KMS-11 (cell line): Measurements from ENCODE around the gene CAMK2N2.

Source experiments
- H2AFZ ChIP-seq: fragments of 200-600 bp; sonication (generic); 2 replicates; pipeline ENCODE4 v1.6.1; 2016; ENCODE audit warnings: antibody characterized with exemption, mixed run types, low read depth
- H3K27ac ChIP-seq: fragments of 200-600 bp; sonication (generic); 2 replicates; pipeline ENCODE4 v1.6.1; 2016; ENCODE audit warnings: mild to moderate bottlenecking, mixed run types
- H3K27me3 ChIP-seq: fragments of 200-600 bp; sonication (generic); 2 replicates; pipeline ENCODE4 v1.6.1; 2017; ENCODE audit warnings: mild to moderate bottlenecking, low read depth, mixed run types, moderate library complexity; ENCODE audit not compliant: insufficient read depth
- H3K36me3 ChIP-seq: fragments of 200-600 bp; sonication (generic); 2 replicates; pipeline ENCODE4 v1.6.1; 2017; ENCODE audit warnings: mild to moderate bottlenecking, mixed run types; ENCODE audit not compliant: insufficient read depth
- H3K4me1 ChIP-seq: fragments of 200-600 bp; sonication (generic); 2 replicates; pipeline ENCODE4 v1.6.1; 2016; ENCODE audit warnings: mild to moderate bottlenecking, low read depth, mixed run types; ENCODE audit not compliant: poor library complexity, severe bottlenecking
- H3K4me2 ChIP-seq: fragments of 200-600 bp; sonication (generic); 2 replicates; pipeline ENCODE4 v1.7.0; 2016; ENCODE audit warnings: mild to moderate bottlenecking, mixed run types
- H3K4me3 ChIP-seq: fragments of 200-600 bp; sonication (generic); IDR thresholded peaks from 2 replicates; pipeline ENCODE4 v1.6.1; 2017; ENCODE audit warnings: low read depth, low read length, mixed read lengths; ENCODE audit not compliant: insufficient read depth
- H3K79me2 ChIP-seq: fragments of 200-600 bp; sonication (generic); 2 replicates; pipeline ENCODE4 v1.6.1; 2016; ENCODE audit warnings: low read depth, mixed run types; ENCODE audit not compliant: insufficient read depth
- H3K9ac ChIP-seq: fragments of 200-600 bp; sonication (generic); 2 replicates; pipeline ENCODE4 v1.6.1; 2016; ENCODE audit warnings: mild to moderate bottlenecking, mixed run types
- H4K20me1 ChIP-seq: fragments of 200-600 bp; sonication (generic); 2 replicates; pipeline ENCODE4 v1.6.1; 2016; ENCODE audit warnings: mild to moderate bottlenecking, mixed run types; ENCODE audit not compliant: insufficient read depth
- CTCF ChIP-seq: fragments of 200-600 bp; sonication (generic); conservative IDR thresholded peaks from 2 replicates; pipeline ENCODE4 v1.6.1; 2017; ENCODE audit warnings: low read depth, mild to moderate bottlenecking, antibody characterized with exemption, low read length, moderate library complexity, mixed read lengths

CAMK2N2 gene

GRCh38 chr3:184296616-184297015 lies 35.3 kb upstream of the CAMK2N2 start:
- Histone ChIP-seq H3K4me1 (peaks cover 12% of the 10 kb centered on the region), H3K36me3 (peaks cover 2% of the 10 kb centered on the region; the same call in 1 of the 2 replicates), H3K27me3 (no peaks in the 10 kb centered on the region), H3K9ac (no peak overlapping the region), H3K79me2 (peaks cover 23% of the 10 kb centered on the region), H2AFZ (no peak overlapping the region), H3K4me2 (no peak overlapping the region), H3K27ac (no peak overlapping the region), H4K20me1 (no peaks in the 10 kb centered on the region), H3K4me3 (no peak overlapping the region)
- no peak for TF ChIP-seq CTCF

GRCh38 chr3:184295771-184296170 lies 34.4 kb upstream of the CAMK2N2 start:
- no peak for TF ChIP-seq CTCF
- Histone ChIP-seq H4K20me1 (no peaks in the 10 kb centered on the region), H3K27ac (no peak overlapping the region), H3K79me2 (peaks cover 15% of the 10 kb centered on the region), H3K4me3 (no peak overlapping the region), H3K27me3 (no peaks in the 10 kb centered on the region), H3K4me2 (no peak overlapping the region), H3K36me3 (no peaks in the 10 kb centered on the region; the same call in 1 of the 2 replicates), H3K9ac (no peak overlapping the region), H2AFZ (no peak overlapping the region), H3K4me1 (peaks cover 10% of the 10 kb centered on the region)

- Histone ChIP-seq H3K36me3 (no peaks in the 10 kb centered on the region), H3K79me2 (no peaks in the 10 kb centered on the region), H3K27ac (no peak overlapping the region), H3K4me3 (no peak overlapping the region), H4K20me1 (no peaks in the 10 kb centered on the region), H3K9ac (no peak overlapping the region), H3K4me1 (no peaks in the 10 kb centered on the region), H3K4me2 (no peak overlapping the region), H3K27me3 (no peaks in the 10 kb centered on the region), H2AFZ (no peak overlapping the region)
- TF ChIP-seq CTCF = no peak
These were observed 30.5 kb upstream of the CAMK2N2 start for GRCh38 chr3:184291738-184292445.

- Histone ChIP-seq H3K4me2 (no peak overlapping the region), H3K9ac (no peak overlapping the region), H3K27me3 (no peaks in the 10 kb centered on the region; the same call in 1 of the 2 replicates), H2AFZ (no peak overlapping the region), H3K79me2 (no peaks in the 10 kb centered on the region), H4K20me1 (no peaks in the 10 kb centered on the region), H3K4me1 (no peaks in the 10 kb centered on the region), H3K27ac (no peak overlapping the region), H3K36me3 (no peaks in the 10 kb centered on the region), H3K4me3 (no peak overlapping the region)
- no peak for TF ChIP-seq CTCF
These were observed 29.8 kb upstream of the CAMK2N2 start for GRCh38 chr3:184291044-184291737.
